ENCODE results near the gene SRP9.
"Not testable (repeated sequence)": the region's sequence is repeated elsewhere in the genome, so short reads cannot be mapped to it uniquely, and the experiment has no call there.

DNA sequence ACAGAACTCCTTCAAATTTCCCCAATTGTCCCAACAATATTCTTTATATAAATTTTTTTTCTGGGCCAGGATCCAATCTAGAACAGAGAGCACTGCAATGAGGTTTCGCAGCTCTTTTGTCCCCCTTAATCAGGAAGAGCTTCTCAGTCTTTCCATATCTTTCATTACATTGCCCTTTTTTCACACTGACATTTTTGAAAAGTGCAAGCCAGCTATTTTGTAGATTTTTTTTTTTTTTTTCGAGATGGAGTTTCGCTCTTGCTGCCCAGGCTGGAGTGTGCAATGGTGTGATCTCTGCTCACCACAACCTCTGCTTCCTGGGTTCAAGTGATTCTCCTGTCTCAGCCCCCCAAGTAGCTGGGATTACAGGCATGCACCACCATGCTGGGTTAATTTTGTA, 29.1 kb downstream of the SRP9 start:
- TF ChIP-seq, protein P1, sequence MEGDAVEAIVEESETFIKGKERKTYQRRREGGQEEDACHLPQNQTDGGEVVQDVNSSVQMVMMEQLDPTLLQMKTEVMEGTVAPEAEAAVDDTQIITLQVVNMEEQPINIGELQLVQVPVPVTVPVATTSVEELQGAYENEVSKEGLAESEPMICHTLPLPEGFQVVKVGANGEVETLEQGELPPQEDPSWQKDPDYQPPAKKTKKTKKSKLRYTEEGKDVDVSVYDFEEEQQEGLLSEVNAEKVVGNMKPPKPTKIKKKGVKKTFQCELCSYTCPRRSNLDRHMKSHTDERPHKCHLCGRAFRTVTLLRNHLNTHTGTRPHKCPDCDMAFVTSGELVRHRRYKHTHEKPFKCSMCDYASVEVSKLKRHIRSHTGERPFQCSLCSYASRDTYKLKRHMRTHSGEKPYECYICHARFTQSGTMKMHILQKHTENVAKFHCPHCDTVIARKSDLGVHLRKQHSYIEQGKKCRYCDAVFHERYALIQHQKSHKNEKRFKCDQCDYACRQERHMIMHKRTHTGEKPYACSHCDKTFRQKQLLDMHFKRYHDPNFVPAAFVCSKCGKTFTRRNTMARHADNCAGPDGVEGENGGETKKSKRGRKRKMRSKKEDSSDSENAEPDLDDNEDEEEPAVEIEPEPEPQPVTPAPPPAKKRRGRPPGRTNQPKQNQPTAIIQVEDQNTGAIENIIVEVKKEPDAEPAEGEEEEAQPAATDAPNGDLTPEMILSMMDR (conservative IDR thresholded peaks at IDR 0.05; ENCODE audit: low read length), result not testable (repeated sequence)
- not testable (repeated sequence) for TF ChIP-seq EZH2phosphoT487 (IDR thresholded peaks at IDR 0.05; ENCODE audit: borderline replicate concordance)
